Osteoblast (primary cell): ENCODE data around the gene TRIM10. TPM values are rescaled to one million over a fixed set of nuclear protein-coding genes. Genes with fewer than 3 reads are reported as not detected.
"Not testable (repeated sequence)": the region's sequence is repeated elsewhere in the genome, so short reads cannot be mapped to it uniquely, and the experiment has no call there.

Experiments used
- DNase-seq: peaks from one replicate; pipeline ENCODE4 v3.0.0; 2011; ENCODE audit warnings: low spot score, mixed read lengths; ENCODE audit not compliant: insufficient read length; ENCODE audit errors: missing footprints
- H2AFZ ChIP-seq: 2 replicates; pipeline ENCODE4 v1.6.0; 2011; ENCODE audit warnings: mild to moderate bottlenecking, low read length
- H3K27ac ChIP-seq: 2 replicates; pipeline ENCODE4 v1.5.1; 2011; ENCODE audit warnings: mild to moderate bottlenecking, low read depth, low read length, moderate library complexity
- H3K27me3 ChIP-seq: 2 replicates; pipeline ENCODE4 v1.6.0; 2012; ENCODE audit warnings: mild to moderate bottlenecking, control low read depth, inconsistent platforms, low read length, moderate library complexity; ENCODE audit not compliant: insufficient read depth
- H3K36me3 ChIP-seq: 2 replicates; pipeline ENCODE4 v1.5.1; 2011; ENCODE audit warnings: mild to moderate bottlenecking, low read length, control low read depth, moderate library complexity; ENCODE audit not compliant: insufficient read depth
- H3K4me1 ChIP-seq: 2 replicates; pipeline ENCODE4 v1.5.1; 2011; ENCODE audit warnings: mild to moderate bottlenecking, low read length, control low read depth, moderate library complexity; ENCODE audit not compliant: insufficient read depth
- H3K4me2 ChIP-seq: 2 replicates; pipeline ENCODE4 v1.6.0; 2011; ENCODE audit warnings: mild to moderate bottlenecking, low read length; ENCODE audit not compliant: insufficient read depth
- H3K4me3 ChIP-seq: fragments of 200-600 bp; sonication (generic); 3 replicates; pipeline ENCODE4 v1.5.1; 2012; ENCODE audit warnings: mild to moderate bottlenecking, low read length, inconsistent platforms; ENCODE audit not compliant: insufficient read depth
- H3K79me2 ChIP-seq: 2 replicates; pipeline ENCODE4 v1.6.0; 2012; ENCODE audit warnings: mild to moderate bottlenecking, low read length, control low read depth, inconsistent platforms; ENCODE audit not compliant: insufficient read depth
- H3K9me3 ChIP-seq: 2 replicates; pipeline ENCODE4 v1.5.1; 2011; ENCODE audit warnings: low read depth, low read length, control low read depth
- H4K20me1 ChIP-seq: 2 replicates; pipeline ENCODE4 v1.6.0; 2012; ENCODE audit warnings: mild to moderate bottlenecking, low read length, control low read depth; ENCODE audit not compliant: insufficient read depth
- CTCF ChIP-seq: IDR thresholded peaks from 2 replicates; pipeline ENCODE4 v1.5.1; 2011; ENCODE audit warnings: mild to moderate bottlenecking, low read depth, low read length, moderate library complexity; ENCODE audit errors: extremely low read depth
- total RNA-seq: library from RNA; depleted of rRNA; stranded (reverse); fragments of >200 nt; gene quantifications from 2 replicates; pipeline ENCODE4 v1.2.3, GENCODE V29; 2012

The TRIM10 gene
- total RNA-seq, 1 donor, result not detected

GRCh38 chr6:30144811-30145210, 16.2 kb downstream of the TRIM10 start:
- H3K9me3 ChIP-seq, result no peaks in the 10 kb centered on the region
- peaks cover 59% of the 10 kb centered on the region for H3K27me3 ChIP-seq
- DNase-seq, result no peak
- no peak overlapping the region for H3K4me3 ChIP-seq
- no peak overlapping the region for H2AFZ ChIP-seq
- H3K4me2 ChIP-seq, result no peak overlapping the region
- H3K27ac ChIP-seq, result no peak overlapping the region
- H3K79me2 ChIP-seq, result no peaks in the 10 kb centered on the region
- H3K36me3 ChIP-seq, result no peaks in the 10 kb centered on the region
- no peak for TF ChIP-seq CTCF
- no peaks in the 10 kb centered on the region for H4K20me1 ChIP-seq
- no peaks in the 10 kb centered on the region for H3K4me1 ChIP-seq

- H3K36me3 ChIP-seq, result no peaks in the 10 kb centered on the region
- peaks cover 66% of the 10 kb centered on the region for H3K27me3 ChIP-seq
- H3K4me1 ChIP-seq, result no peaks in the 10 kb centered on the region
- no peaks in the 10 kb centered on the region for H4K20me1 ChIP-seq
- no peaks in the 10 kb centered on the region for H3K9me3 ChIP-seq
- no peak overlapping the region for H2AFZ ChIP-seq
- H3K27ac ChIP-seq, result no peak overlapping the region
- no peak overlapping the region for H3K4me2 ChIP-seq
- H3K79me2 ChIP-seq, result no peaks in the 10 kb centered on the region
- no peak for TF ChIP-seq CTCF
- no peak for DNase-seq
- H3K4me3 ChIP-seq, result no peak overlapping the region
Measured at GRCh38 chr6:30143780-30144179, 17.2 kb downstream of the TRIM10 start.

DNA sequence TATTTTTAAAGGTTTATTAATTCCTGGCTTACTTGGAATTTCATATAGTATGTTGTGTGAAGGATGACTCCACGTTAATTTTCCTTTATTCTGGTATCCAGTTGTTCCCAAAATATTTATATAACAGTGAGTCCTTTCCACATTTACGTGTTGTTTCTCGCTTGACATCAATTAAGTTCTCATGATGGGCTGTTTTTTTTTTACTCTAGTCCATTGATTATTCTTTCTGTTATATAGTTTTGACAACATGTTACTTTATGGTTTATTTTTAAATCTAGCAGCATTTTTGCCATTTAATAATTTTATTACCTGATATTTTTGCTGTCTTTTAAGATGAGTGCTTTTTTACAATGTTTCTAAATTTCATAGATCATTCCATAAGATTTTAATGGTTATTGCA, 18.3 kb downstream of the TRIM10 start:
- H3K79me2 ChIP-seq, result no peaks in the 10 kb centered on the region
- no peak overlapping the region for H3K4me3 ChIP-seq
- TF ChIP-seq CTCF, result no peak
- no peak overlapping the region for H2AFZ ChIP-seq
- no peaks in the 10 kb centered on the region for H3K4me1 ChIP-seq
- no peaks in the 10 kb centered on the region for H3K36me3 ChIP-seq
- H4K20me1 ChIP-seq, result no peaks in the 10 kb centered on the region
- no peak overlapping the region for H3K27ac ChIP-seq
- H3K4me2 ChIP-seq, result no peak overlapping the region
- DNase-seq, result no peak
- peaks cover 62% of the 10 kb centered on the region for H3K27me3 ChIP-seq
- H3K9me3 ChIP-seq, result no peaks in the 10 kb centered on the region

DNA sequence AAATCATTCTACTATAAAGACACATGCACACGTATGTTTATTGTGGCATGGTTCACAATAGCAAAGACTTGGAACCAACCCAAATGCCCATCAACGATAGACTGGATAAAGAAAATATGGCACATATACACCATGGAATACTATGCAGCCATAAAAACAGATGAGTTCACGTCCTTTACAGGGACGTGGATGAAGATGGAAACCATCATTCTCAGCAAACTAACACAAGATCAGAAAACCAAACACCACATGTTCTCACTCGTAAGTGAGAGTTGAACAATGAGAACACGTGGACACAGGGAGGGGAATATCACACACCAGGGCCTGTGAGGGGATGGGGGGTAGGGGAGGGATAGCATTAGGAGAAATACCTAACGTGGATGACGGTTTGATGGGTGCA, 20.8 kb downstream of the TRIM10 start:
- DNase-seq, H3K27ac ChIP-seq, H3K4me2 ChIP-seq, H3K4me3 ChIP-seq, H3K79me2 ChIP-seq, H3K4me1 ChIP-seq, H3K9me3 ChIP-seq, H3K36me3 ChIP-seq, H2AFZ ChIP-seq, H4K20me1 ChIP-seq: not testable (repeated sequence)
- peaks cover 58% of the 10 kb centered on the region for H3K27me3 ChIP-seq
